ENCODE data around the gene ONECUT2.
"Not testable (repeated sequence)": the region's sequence is repeated elsewhere in the genome, so short reads cannot be mapped to it uniquely, and the experiment has no call there.

The ONECUT2 gene

GRCh38 chr18:57446322-57446721 is 11.1 kb downstream of the ONECUT2 start:
- DNase-seq (ENCODE audit: low read depth) = no peak

- DNase-seq (ENCODE audit: low read depth) = no peak
These were observed 12.0 kb downstream of the ONECUT2 start for GRCh38 chr18:57447154-57447621.

GRCh38 chr18:57455576-57456129 is 20.5 kb downstream of the ONECUT2 start:
- DNase-seq (ENCODE audit: low read depth) = no peak

GRCh38 chr18:57461652-57462269 is 26.6 kb downstream of the ONECUT2 start:
- DNase-seq (ENCODE audit: low read depth) = no peak

GRCh38 chr18:57466307-57466706 is 31.1 kb downstream of the ONECUT2 start:
- DNase-seq (ENCODE audit: low read depth) = no peak

- no peak for DNase-seq (ENCODE audit: low read depth)
These were observed 31.7 kb downstream of the ONECUT2 start for GRCh38 chr18:57466745-57467409.

- no peak for DNase-seq (ENCODE audit: low read depth)
These were observed 34.7 kb downstream of the ONECUT2 start for GRCh38 chr18:57469884-57470283.

- DNase-seq (ENCODE audit: low read depth) = no peak
These were observed 40.2 kb downstream of the ONECUT2 start for GRCh38 chr18:57475408-57475807.

- DNase-seq (ENCODE audit: low read depth) = no peak
These were observed 40.7 kb downstream of the ONECUT2 start for GRCh38 chr18:57475903-57476302.

GRCh38 chr18:57480733-57481132 is 45.6 kb downstream of the ONECUT2 start:
- no peak for DNase-seq (ENCODE audit: low read depth)

- no peak for DNase-seq (ENCODE audit: low read depth)
These were observed 62.5 kb downstream of the ONECUT2 start for GRCh38 chr18:57497372-57498294.

GRCh38 chr18:57498682-57499256 is 63.6 kb downstream of the ONECUT2 start:
- no peak for DNase-seq (ENCODE audit: low read depth)

GRCh38 chr18:57502624-57503023 is 67.5 kb downstream of the ONECUT2 start:
- DNase-seq (ENCODE audit: low read depth) = no peak

- DNase-seq (ENCODE audit: low read depth) = no peak
These were observed 70.1 kb downstream of the ONECUT2 start for GRCh38 chr18:57505231-57505630.

- DNase-seq (ENCODE audit: low read depth) = no peak
These were observed 80.9 kb downstream of the ONECUT2 start for GRCh38 chr18:57516056-57516455.

GRCh38 chr18:57518533-57518932 is 83.4 kb downstream of the ONECUT2 start:
- no peak for DNase-seq (ENCODE audit: low read depth)

GRCh38 chr18:57519668-57520424 is 84.7 kb downstream of the ONECUT2 start:
- no peak for DNase-seq (ENCODE audit: low read depth)

- not testable (repeated sequence) for DNase-seq (ENCODE audit: low read depth)
These were observed 87.2 kb downstream of the ONECUT2 start for GRCh38 chr18:57522348-57522747.

GRCh38 chr18:57523171-57523956 is 88.2 kb downstream of the ONECUT2 start:
- no peak for DNase-seq (ENCODE audit: low read depth)

- DNase-seq (ENCODE audit: low read depth) = no peak
These were observed 92.5 kb downstream of the ONECUT2 start for GRCh38 chr18:57527556-57528229.

All from activated T-cell treated with anti-CD3 and anti-CD28 coated beads for 48 hours (primary cell).